CD8-positive, alpha-beta memory T cell (primary cell): ENCODE results near the gene PPP1R13L. TPM values are rescaled to one million over a fixed set of nuclear protein-coding genes. Genes with fewer than 3 reads are reported as not detected.
A peak's percentile ranks its signal among the peaks of the same experiment; 100 is the strongest.

Experiments
- CTCF ChIA-PET: fragments of 350-600 bp; sonication (Branson Sonifier 250); formaldehyde crosslinking; loops from one replicate; lab custom pipeline; 2021; ENCODE audit warnings: antibody characterized with exemption; lab: Charles Lee
- POLR2A ChIA-PET: fragments of 350-600 bp; sonication (Branson Sonifier 250); formaldehyde crosslinking; loops from one replicate; lab custom pipeline; 2021; ENCODE audit warnings: antibody characterized with exemption; lab: Charles Lee
- DNase-seq, 5 donors: peaks; one replicate each; pipeline versions ENCODE4 v3.0.0 to v3.0.0-alpha.2; 2020 to 2022; ENCODE audit warnings: mixed read lengths in 1 of 5
- H3K27ac ChIP-seq: one replicate; pipeline ENCODE4 v1.7.0; 2013; ENCODE audit warnings: low read depth, mild to moderate bottlenecking, low read length, moderate library complexity
- H3K27me3 ChIP-seq: 2 replicates; pipeline ENCODE4 v1.7.0; 2013; ENCODE audit warnings: low read length, mild to moderate bottlenecking; ENCODE audit not compliant: insufficient read depth, poor library complexity, severe bottlenecking
- H3K36me3 ChIP-seq: 2 replicates; pipeline ENCODE4 v1.7.0; 2013; ENCODE audit warnings: mild to moderate bottlenecking, low read length, moderate library complexity; ENCODE audit not compliant: insufficient read depth
- H3K4me1 ChIP-seq: 2 replicates; pipeline ENCODE4 v1.7.0; 2013; ENCODE audit warnings: mild to moderate bottlenecking, low read length, moderate library complexity; ENCODE audit not compliant: insufficient read depth
- H3K4me3 ChIP-seq: 2 replicates; pipeline ENCODE4 v1.7.0; 2013; ENCODE audit warnings: mild to moderate bottlenecking, low read length
- H3K9me3 ChIP-seq: 2 replicates; pipeline ENCODE4 v1.7.0; 2013; ENCODE audit warnings: mild to moderate bottlenecking, low read length
- H3K27ac Mint-ChIP-seq, 8 donors: one replicate each; pipeline ENCODE4 v1.8.0; 2020 to 2021; ENCODE audit warnings: mixed read lengths in 8 of 8, mild to moderate bottlenecking in 6 of 8, inconsistent platforms in 3 of 8, moderate library complexity in 3 of 8
- H3K27me3 Mint-ChIP-seq, 2 donors: one replicate each; pipeline ENCODE4 v1.8.0; 2020 to 2021; ENCODE audit warnings: mixed read lengths in 2 of 2, mild to moderate bottlenecking in 1 of 2, moderate library complexity in 1 of 2
- H3K36me3 Mint-ChIP-seq, 3 donors: one replicate each; pipeline ENCODE4 v1.8.0; 2020 to 2021; ENCODE audit warnings: mixed read lengths in 3 of 3, inconsistent platforms in 1 of 3, mild to moderate bottlenecking in 1 of 3
- H3K4me1 Mint-ChIP-seq, 3 donors: one replicate each; pipeline ENCODE4 v1.8.0; 2020 to 2021; ENCODE audit warnings: mixed read lengths in 3 of 3, inconsistent platforms in 1 of 3, mild to moderate bottlenecking in 1 of 3
- H3K4me3 Mint-ChIP-seq, 7 donors: one replicate each; pipeline ENCODE4 v1.8.0; 2020 to 2021; ENCODE audit warnings: mixed read lengths in 7 of 7, mild to moderate bottlenecking in 6 of 7, moderate library complexity in 4 of 7, inconsistent platforms in 2 of 7
- H3K9me3 Mint-ChIP-seq, 5 donors: one replicate each; pipeline ENCODE4 v1.8.0; 2020 to 2022; ENCODE audit warnings: mixed read lengths in 5 of 5, mild to moderate bottlenecking in 3 of 5, moderate library complexity in 2 of 5, inconsistent platforms in 1 of 5
- polyA plus RNA-seq: library from polyadenylated mRNA; unstranded; fragments of 300-500 nt; fragmentation: Illumina TruSeq; gene quantifications from one replicate; pipeline ENCODE4 v1.2.3, GENCODE V29; 2021
- total RNA-seq, 2 experiments: library from RNA; stranded (reverse); gene quantifications; one replicate each; pipeline ENCODE4 v1.2.3, GENCODE V29; 2021

PPP1R13L gene
- total and polyA plus RNA-seq, 3 experiments from 2014 or later: 0.83 to 4.3 (median 3.9) TPM

DNA sequence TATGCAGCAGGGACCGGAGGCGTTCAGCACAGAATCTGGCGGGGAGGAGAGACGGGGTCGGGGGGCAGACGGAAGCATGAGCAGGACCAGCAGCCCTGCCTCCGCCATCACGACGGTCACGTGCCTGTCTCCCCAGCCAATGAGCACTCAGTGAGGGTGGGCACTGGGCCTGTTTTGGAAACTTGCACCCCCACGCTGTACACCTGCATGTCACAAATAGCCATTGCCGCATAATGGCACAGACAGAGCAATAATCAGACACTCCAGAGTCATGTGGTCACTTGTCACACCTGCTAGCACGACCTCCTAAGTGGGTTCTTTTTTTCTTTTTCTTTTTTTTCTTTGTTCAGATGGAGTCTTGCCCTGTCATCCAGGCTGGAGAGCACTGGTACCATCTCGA, 43.3 kb downstream of the PPP1R13L start:
- Mint-ChIP-seq H3K4me1 (no peaks in the 10 kb centered on the region), H3K9me3 (no peaks in the 10 kb centered on the region)
- POLR2A ChIA-PET: no interaction called here

DNA sequence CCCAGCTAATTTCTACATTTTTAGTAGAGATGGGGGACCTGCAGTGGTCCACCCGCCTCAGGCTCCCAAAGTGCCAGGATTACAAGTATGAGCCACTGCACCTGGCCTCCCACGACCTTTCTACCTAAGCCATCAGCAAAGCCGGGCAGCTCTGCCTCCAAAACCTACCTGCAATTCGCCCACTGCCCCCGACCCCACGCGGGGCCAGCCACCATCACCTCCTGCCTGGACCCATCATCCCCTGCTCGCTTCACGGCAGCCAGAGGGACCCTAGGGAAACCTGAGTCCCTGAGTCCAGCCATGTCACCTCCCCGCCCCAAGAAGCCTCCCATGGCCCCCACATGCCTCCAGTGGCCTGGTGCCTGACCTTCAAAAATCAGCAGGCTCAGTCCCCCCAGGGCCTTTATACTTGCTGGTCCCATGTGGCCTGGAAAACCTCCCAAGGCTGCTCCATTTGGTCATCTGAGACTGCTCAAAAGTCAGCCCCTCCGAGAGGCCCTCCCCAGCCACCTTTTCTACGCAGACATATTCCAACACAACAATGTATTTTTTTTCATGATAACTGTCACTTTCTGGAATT, 46.6 kb downstream of the PPP1R13L start:
- Histone ChIP-seq H3K27ac (no peak overlapping the region), H3K36me3 (no peaks in the 10 kb centered on the region), H3K4me1 (no peaks in the 10 kb centered on the region), H3K4me3 (no peak overlapping the region), H3K27me3 (no peaks in the 10 kb centered on the region), H3K9me3 (no peaks in the 10 kb centered on the region)
- DNase-seq: no peak
- Mint-ChIP-seq H3K4me3 (no peak overlapping the region), H3K36me3 (peaks cover 4 to 65% (median 9%) of the 10 kb centered on the region in 3 donors), H3K27me3 (no peaks in the 10 kb centered on the region), H3K27ac (no peak overlapping the region), H3K9me3 (no peaks in the 10 kb centered on the region), H3K4me1 (peaks cover 0 to 6% (median 0%) of the 10 kb centered on the region in 3 donors)
- ChIA-PET POLR2A (no interaction called here), CTCF (no interaction called here)

More for the DNA sequence above, 43.3 kb downstream of the PPP1R13L start:
- CTCF ChIA-PET: no interaction called here
- Histone ChIP-seq H3K27me3 (no peaks in the 10 kb centered on the region), H3K4me3 (no peak overlapping the region), H3K4me1 (no peaks in the 10 kb centered on the region), H3K27ac (no peak overlapping the region), H3K9me3 (no peaks in the 10 kb centered on the region), H3K36me3 (no peaks in the 10 kb centered on the region)
- DNase-seq: no peak
- Mint-ChIP-seq H3K27me3 (no peaks in the 10 kb centered on the region), H3K4me3 (no peak overlapping the region), H3K36me3 (peaks cover 4 to 48% (median 6%) of the 10 kb centered on the region in 3 donors), H3K27ac (peak overlapping the region in 1 of 8 donors; percentile 24)

DNA sequence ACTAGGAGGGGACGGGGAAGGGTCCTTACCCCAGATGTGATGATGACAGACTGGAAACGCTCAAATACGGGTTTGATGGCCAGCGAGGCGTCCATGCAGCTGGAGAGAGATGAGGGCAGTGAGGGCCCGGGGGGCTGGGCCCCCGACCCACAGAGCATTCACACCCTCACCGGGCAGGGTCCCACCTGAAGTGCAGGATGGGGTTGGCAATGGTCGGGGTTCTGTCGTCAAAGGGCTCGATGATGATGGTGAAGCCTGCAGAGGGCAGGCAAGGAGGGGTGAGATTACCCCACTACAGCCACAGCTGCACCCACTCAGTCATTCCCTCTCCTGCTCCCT, 47.5 kb downstream of the PPP1R13L start:
- POLR2A ChIA-PET: no interaction called here
- Mint-ChIP-seq H3K4me1 (peaks cover 0 to 6% (median 0%) of the 10 kb centered on the region in 3 donors), H3K36me3 (peaks cover 4 to 69% (median 9%) of the 10 kb centered on the region in 3 donors), H3K27ac (no peak overlapping the region), H3K9me3 (no peaks in the 10 kb centered on the region), H3K27me3 (no peaks in the 10 kb centered on the region), H3K4me3 (no peak overlapping the region)
- DNase-seq: no peak
- no peaks in the 10 kb centered on the region for H3K4me1 ChIP-seq
- H3K27ac ChIP-seq: no peak overlapping the region
- CTCF ChIA-PET: no interaction called here
- no peak overlapping the region for H3K4me3 ChIP-seq
- H3K27me3 ChIP-seq: no peaks in the 10 kb centered on the region
- H3K9me3 ChIP-seq: no peaks in the 10 kb centered on the region
- H3K36me3 ChIP-seq: no peaks in the 10 kb centered on the region

DNA sequence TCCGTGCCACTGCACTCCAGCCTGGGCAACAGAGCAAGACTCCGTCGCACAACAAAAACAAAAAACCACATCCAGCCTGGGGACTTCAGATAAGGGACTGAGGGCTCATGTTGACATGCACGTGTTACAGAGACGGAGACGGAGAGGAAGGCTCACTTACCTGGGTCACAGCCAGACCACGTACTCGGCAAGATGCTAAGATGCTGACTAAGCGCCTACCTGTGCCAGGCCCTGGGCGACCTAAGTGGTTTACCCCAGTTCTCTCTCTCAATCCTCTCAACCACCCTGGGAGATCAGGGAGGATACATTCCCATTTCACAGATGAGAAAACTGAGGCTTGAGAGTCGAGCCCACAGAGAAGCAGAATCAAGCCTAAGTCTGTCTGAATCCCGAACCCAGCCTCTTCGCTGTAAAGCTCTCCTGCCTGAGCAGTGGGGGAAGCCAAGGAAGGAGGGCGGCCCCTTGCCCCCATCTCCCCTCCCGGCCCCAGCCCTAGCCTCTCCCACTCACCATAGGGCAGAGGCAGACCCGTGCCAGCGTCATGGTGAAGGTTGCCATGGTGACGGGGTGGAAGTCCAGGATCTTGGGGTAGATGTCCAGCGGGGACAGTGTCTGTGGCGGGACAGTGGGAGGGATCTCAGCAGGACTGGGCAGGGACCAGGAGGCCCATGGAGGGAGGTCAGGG, 48.0 kb downstream of the PPP1R13L start:
- Histone ChIP-seq H3K4me3 (no peak overlapping the region), H3K36me3 (no peaks in the 10 kb centered on the region), H3K4me1 (no peaks in the 10 kb centered on the region), H3K27me3 (no peaks in the 10 kb centered on the region), H3K27ac (no peak overlapping the region), H3K9me3 (no peaks in the 10 kb centered on the region)
- POLR2A ChIA-PET: no interaction called here
- peaks cover 4 to 69% (median 7%) of the 10 kb centered on the region in 3 donors for H3K36me3 Mint-ChIP-seq
- H3K27ac Mint-ChIP-seq: no peak overlapping the region
- no peaks in the 10 kb centered on the region for H3K9me3 Mint-ChIP-seq
- H3K4me3 Mint-ChIP-seq: no peak overlapping the region
- H3K4me1 Mint-ChIP-seq: peaks cover 0 to 6% (median 0%) of the 10 kb centered on the region in 3 donors
- no peak for DNase-seq
- CTCF ChIA-PET: no interaction called here
- no peaks in the 10 kb centered on the region for H3K27me3 Mint-ChIP-seq

DNA sequence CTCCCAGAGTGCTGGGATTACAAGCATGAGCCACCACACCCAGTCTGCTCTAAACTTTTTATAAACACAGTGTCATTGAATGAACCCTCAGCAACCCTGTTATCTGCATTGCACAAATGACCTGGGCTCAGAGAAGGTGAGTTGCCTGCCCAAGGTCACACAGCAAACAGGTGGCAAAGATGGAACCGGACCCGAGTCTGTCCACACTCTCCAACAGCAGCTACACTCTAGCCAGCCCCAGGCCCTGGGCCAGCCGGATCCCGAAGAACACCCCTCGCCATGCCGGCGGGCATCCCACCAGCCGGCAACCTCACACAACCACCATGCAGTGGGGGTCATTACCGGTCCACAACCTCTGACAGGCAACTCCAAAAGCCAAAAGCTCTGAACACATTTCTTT, 49.0 kb downstream of the PPP1R13L start:
- ChIA-PET POLR2A (no interaction called here), CTCF (no interaction called here)
- no peaks in the 10 kb centered on the region for H3K36me3 ChIP-seq

DNA sequence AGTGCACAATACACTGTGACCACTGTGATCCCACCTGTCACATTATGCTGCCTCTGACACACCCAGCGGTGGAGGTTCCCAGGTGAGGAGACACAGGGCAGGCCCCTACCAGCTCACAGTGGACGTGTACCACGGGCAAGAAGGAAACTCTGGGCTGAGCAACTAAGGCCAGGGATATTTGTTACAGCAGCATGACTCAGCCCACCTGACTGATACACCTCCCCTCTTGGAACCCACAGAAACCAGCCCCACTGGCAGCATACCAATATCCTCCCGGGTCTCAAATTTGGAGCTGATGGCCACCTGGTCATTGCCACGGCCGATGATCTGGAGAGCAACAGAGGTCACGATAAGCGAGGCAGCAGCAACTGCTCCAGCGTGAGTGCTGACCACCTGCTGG, 49.5 kb downstream of the PPP1R13L start:
- H3K36me3 ChIP-seq: no peaks in the 10 kb centered on the region
- H3K27me3 Mint-ChIP-seq: no peaks in the 10 kb centered on the region
- DNase-seq: no peak
- no peak overlapping the region for H3K4me3 ChIP-seq
- peak overlapping the region in 1 of 7 donors; percentile 63 for H3K4me3 Mint-ChIP-seq
- peak overlapping the region in 4 of 8 donors; percentile 22 to 63 (median 32) for H3K27ac Mint-ChIP-seq
- H3K9me3 Mint-ChIP-seq: no peaks in the 10 kb centered on the region
- H3K27ac ChIP-seq: no peak overlapping the region
- no peaks in the 10 kb centered on the region for H3K27me3 ChIP-seq
- H3K4me1 ChIP-seq: no peaks in the 10 kb centered on the region
- peaks cover 0 to 6% (median 0%) of the 10 kb centered on the region in 3 donors for H3K4me1 Mint-ChIP-seq
- peaks cover 0 to 71% (median 7%) of the 10 kb centered on the region in 3 donors for H3K36me3 Mint-ChIP-seq
- no peaks in the 10 kb centered on the region for H3K9me3 ChIP-seq
- ChIA-PET CTCF (no interaction called here), POLR2A (interaction anchor here (0.5 kb wide), 1 partner anchor 777 kb away, joined by 3 read pairs; no protein-coding TSS in a partner anchor)

More for the DNA sequence above, 49.0 kb downstream of the PPP1R13L start:
- Mint-ChIP-seq H3K36me3 (peaks cover 0 to 69% (median 6%) of the 10 kb centered on the region in 3 donors), H3K27me3 (no peaks in the 10 kb centered on the region), H3K27ac (no peak overlapping the region), H3K9me3 (no peaks in the 10 kb centered on the region), H3K4me1 (peaks cover 0 to 6% (median 0%) of the 10 kb centered on the region in 3 donors), H3K4me3 (no peak overlapping the region)
- Histone ChIP-seq H3K9me3 (no peaks in the 10 kb centered on the region), H3K27ac (no peak overlapping the region), H3K27me3 (no peaks in the 10 kb centered on the region), H3K4me3 (no peak overlapping the region), H3K4me1 (no peaks in the 10 kb centered on the region)
- no peak for DNase-seq

DNA sequence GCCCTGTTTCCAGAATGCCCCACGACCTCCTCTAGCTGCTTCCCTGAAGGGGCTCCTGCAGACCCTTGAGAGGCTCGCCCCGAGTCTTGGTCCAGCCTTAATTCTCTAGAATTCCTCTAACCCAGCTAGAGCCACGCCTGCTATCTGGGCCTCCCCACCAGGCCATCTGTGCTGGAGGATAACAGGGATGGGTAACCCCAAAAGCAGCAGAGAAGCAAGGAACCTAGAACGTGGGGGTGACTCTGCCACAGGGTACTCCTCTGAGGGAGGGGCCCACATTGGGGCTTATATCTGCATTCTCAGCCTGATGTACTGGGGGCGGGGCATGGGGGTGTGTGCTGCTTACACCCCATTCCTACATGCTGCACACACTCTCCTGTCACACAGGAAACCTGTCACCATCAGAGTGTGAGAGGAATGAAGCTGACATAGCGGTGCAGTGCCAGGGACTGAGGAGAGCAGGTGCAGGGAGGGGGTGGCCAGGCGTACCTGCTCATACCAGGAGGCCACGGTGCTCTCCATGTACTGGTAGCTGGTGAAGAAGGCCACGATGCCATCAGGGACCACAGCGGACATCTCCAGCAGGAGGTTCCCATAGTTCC, 50.5 kb downstream of the PPP1R13L start:
- no peaks in the 10 kb centered on the region for H3K9me3 ChIP-seq
- no peak overlapping the region for H3K4me3 ChIP-seq
- POLR2A ChIA-PET: no interaction called here
- CTCF ChIA-PET: no interaction called here
- H3K36me3 ChIP-seq: no peaks in the 10 kb centered on the region
- Mint-ChIP-seq H3K36me3 (peaks cover 0 to 70% (median 7%) of the 10 kb centered on the region in 3 donors), H3K9me3 (no peaks in the 10 kb centered on the region), H3K4me3 (no peak overlapping the region), H3K27me3 (peaks cover 0 to 1% of the 10 kb centered on the region in 2 donors), H3K4me1 (peaks cover 0 to 6% (median 0%) of the 10 kb centered on the region in 3 donors), H3K27ac (peak overlapping the region in 2 of 8 donors; percentile 54 to 63)
- H3K27me3 ChIP-seq: no peaks in the 10 kb centered on the region
- no peaks in the 10 kb centered on the region for H3K4me1 ChIP-seq
- no peak overlapping the region for H3K27ac ChIP-seq
- no peak for DNase-seq
